Activated CD4-positive, alpha-beta T cell treated with anti-CD3 and anti-CD28 coated beads, Interleukin-2, amount 50 U/mL, for 24 hours (primary cell): ENCODE measurements around the gene AMBRA1.
A peak's percentile ranks its signal among the peaks of the same experiment; 100 is the strongest.
"Not testable (repeated sequence)": the region's sequence is repeated elsewhere in the genome, so short reads cannot be mapped to it uniquely, and the experiment has no call there.

Experiments used
- DNase-seq, 2 donors: peaks; one replicate each; pipeline ENCODE4 v3.0.0-alpha.2; 2020; ENCODE audit warnings: low read depth in 1 of 2, low spot score in 1 of 2

The AMBRA1 gene

DNA sequence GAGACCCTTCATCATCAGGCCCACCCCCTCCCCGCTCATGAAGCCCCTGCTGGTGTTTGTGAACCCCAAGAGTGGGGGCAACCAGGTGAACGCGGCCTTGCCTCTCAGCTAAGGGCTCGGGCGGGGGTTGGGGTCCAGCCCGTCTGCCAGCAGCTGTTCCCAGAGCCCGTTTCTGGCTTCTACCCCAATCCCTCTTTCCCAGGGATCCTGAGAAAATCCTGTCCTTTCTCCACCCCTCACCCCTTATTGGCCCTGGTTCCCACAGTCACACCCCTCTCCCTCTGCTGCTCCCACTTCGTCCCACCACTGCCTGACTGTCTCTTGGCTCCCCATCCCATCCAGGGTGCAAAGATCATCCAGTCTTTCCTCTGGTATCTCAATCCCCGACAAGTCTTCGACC, 221.7 kb downstream of the AMBRA1 start:
- DNase-seq: no peak

DNA sequence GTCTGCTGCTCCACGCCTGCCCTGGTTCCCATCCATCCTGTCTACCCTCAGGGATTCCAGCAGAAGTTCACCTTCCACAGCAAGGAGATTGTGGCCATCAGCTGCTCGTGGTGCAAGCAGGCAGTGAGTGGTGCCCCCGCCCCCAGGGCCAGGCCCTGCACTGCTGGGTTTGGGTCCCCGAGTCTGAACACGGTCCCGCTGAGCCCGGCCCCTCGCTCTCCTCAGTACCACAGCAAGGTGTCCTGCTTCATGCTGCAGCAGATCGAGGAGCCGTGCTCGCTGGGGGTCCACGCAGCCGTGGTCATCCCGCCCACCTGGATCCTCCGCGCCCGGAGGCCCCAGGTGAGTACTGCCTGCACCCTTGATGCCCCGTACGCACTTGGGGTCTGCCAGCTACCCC, 222.6 kb downstream of the AMBRA1 start:
- DNase-seq: not testable (repeated sequence)

DNA sequence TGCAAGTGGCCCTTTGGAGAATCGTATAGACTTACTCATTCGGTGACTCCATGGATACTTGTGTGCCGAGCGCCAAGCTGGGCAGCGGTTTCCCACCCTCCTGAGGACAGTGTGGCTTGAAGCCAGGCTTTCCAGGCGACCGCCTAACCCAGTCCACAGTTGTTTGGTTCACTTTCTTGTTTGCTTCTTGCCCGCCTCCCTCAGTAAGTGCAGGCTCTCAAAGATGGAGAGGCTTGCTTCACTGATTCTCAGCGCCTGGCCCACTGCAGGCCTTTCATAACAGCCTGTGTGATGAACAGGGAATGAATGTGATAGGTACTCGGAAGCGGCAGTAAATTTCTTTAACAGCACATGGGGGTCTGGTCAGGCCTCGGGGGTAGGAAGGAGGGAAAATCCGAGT, 223.6 kb downstream of the AMBRA1 start:
- DNase-seq: no peak

DNA sequence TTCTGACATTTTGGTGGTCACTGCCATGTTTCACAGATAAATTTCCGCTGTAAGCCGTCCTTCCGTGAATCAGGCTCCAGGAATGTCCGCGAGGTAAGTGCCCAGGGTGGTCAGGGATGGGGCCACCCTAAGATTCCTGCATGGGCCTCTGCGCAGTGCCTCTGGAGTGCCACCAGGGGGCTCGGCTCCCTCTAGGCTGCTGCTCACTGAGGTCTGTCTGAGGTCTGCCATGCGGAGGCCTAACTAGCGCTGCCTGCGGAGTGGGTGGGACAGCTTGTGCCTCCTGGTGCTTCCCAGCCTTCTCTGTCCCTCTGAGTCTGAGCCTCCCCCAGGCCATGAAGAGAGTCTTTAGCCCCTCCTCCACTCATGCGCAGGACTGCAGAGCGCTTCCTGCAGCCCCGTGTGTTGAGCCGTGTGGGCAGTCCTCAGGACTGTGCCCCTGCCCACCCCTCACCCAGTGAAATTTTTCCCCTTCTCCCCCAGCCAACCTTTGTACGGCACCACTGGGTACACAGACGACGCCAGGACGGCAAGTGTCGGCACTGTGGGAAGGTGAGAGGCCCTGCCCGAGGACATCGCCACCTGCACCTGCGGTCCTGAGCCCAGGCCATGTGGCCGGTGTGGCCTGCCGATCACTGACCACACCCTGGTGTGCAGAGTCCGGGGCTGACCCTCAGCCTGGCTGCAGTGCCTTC, 224.2 kb downstream of the AMBRA1 start:
- DNase-seq: no peak

DNA sequence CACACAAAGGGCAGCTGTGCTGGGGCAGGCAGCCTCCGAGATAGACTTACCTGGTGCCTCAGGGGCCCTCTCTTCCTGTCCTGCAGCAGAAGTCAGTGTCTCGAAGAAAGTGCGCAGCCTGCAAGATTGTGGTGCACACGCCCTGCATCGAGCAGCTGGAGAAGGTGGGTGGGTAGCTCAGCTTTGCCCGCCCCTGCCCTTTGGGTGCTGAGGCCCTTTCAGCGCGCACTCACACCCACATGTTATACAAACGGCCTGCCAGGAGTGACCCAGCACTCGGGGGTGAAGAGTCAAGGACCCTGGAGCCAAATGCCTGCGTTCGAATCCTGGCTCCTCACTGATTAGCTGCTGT, 225.9 kb downstream of the AMBRA1 start:
- DNase-seq: no peak

DNA sequence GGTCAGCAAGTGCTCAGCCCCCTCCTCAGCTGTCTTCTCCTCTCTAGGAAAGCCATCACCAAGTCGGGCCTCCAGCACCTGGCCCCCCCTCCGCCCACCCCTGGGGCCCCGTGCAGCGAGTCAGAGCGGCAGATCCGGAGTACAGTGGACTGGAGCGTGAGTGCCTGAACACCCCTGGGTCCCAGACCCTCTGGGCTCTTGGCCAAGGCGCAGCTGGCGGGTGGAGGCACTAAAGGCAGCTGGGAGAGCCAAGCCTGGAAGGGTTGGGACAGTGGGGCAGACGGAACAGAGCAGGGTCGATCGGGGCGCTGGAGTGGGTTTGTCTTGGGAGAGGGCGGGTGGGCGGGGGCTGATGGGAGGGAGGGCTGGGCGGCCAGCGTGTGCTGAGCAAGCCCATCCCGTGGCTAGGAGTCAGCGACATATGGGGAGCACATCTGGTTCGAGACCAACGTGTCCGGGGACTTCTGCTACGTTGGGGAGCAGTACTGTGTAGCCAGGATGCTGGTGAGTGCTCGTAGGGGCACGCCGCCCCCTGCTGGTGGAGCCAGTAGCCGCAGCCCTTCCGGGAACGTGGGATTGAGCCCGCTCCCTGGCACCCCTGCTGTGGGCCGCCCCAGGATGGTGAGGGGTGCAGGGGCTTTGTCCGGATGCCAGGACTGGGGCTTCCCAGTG, 226.4 kb downstream of the AMBRA1 start:
- DNase-seq: peak; percentile 61 to 62

DNA sequence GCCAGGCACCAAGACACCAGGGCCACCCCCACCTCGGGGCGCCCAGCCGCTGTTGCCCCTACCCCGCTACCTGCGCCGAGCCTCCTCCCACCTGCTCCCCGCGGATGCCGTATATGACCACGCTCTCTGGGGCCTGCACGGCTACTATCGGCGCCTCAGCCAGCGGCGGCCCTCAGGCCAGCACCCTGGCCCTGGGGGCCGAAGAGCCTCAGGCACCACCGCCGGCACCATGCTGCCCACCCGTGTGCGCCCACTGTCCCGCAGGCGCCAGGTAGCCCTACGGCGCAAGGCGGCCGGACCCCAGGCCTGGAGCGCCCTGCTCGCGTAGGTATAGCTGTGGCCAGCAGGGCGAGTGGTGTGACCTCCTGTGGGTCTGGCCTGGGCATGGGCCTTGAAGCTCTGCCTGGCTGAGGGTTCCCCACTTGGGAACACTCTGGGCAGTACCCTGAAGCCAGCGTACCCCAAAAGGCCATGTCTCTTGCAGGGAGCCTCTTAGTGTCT, 227.1 kb downstream of the AMBRA1 start:
- DNase-seq: no peak

DNA sequence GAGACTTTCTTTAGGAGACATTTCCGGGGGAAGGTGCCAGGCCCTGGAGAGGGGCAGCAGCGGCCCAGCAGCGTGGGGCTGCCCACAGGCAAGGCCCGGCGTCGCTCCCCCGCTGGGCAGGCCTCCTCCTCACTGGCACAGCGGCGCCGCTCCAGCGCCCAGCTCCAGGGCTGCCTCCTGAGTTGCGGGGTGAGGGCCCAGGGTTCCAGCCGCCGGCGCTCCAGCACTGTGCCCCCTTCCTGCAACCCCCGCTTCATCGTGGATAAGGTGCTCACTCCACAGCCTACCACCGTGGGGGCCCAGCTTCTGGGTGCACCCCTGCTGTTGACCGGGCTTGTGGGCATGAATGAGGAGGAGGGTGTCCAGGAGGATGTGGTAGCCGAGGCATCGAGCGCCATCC, 227.6 kb downstream of the AMBRA1 start:
- no peak for DNase-seq

DNA sequence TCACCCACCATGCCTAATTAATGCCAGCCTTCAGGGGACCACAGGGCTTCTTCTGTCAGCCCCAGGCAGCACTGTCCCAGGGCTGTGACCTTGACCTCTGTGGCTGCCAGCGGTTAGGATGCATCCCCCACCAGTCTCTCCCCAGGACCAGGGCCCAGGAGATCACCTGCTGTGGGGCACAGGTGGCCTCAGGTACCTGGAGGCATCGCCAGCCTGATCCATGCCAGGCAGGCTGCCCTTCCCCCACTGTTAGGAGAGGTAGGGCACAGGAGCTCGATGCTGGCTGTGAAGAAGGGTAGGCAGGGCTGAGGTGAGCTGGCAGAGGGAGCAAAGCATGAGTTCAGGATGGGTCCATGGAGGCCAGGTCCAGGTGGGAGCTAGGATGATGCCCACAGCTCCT, 229.0 kb downstream of the AMBRA1 start:
- no peak for DNase-seq

DNA sequence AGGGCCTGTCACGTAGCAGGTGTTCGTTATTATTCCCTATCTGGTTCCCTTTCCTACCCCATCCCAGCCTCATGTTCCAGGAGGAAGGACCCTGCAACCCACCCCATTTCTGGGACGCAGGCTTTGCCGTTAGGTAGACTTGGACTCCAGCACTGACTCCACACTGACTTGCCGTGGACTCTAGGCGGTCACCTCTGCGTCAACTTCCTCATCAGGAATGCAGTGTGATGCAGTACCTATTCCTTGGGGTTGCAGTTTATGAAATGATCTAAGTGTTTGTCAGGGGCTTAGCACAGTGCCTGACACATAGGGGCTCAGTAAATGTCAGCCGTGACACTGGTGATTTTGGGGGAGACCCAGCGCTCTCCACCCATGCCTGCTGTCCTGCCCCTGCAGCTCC, 229.8 kb downstream of the AMBRA1 start:
- DNase-seq: no peak

DNA sequence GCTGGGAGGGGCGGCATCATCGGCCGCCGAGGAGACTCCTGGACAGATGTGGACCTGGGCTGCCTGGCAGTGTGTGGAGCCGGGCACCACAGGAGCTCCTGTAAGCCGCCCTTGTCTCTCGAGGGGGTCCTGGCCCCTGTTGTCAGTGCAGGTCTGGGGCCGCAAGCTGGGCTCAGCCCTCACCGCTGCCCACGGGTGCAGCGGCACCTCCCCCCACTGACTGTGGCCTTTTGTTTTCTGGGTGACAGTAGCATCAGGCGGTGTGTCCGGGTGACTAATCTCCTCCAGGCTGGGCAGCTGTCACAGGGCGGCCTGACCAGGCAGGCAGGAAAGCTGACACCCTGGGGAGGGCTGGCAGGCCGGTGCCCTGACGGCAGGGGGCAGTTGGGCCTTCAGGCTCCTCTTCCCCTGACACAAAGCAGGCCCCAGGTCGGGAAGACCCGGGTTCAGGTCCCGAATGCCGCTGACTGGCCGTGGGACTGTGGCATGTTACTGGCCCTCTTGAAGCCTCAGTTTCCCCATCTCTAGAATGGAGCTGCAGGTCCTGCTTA, 230.3 kb downstream of the AMBRA1 start:
- no peak for DNase-seq

DNA sequence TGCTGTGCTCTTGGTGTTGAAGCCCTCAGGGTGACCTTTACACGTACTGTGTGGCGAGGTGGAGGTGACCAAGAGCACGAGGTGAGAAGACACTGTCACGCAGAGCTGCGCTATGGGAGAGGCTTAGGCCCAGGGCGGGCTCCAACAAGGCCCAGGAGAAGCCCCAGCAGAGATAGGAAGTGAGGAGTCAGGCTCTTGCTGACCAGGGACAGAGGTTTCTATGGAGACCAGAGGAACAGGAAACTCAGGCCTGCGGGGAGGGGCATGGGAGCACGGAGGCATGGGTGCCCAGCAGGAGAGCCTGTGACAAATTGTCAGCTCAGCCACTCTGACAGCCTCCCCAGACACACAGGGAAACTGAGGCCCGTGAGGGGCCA, 230.8 kb downstream of the AMBRA1 start:
- DNase-seq: no peak

DNA sequence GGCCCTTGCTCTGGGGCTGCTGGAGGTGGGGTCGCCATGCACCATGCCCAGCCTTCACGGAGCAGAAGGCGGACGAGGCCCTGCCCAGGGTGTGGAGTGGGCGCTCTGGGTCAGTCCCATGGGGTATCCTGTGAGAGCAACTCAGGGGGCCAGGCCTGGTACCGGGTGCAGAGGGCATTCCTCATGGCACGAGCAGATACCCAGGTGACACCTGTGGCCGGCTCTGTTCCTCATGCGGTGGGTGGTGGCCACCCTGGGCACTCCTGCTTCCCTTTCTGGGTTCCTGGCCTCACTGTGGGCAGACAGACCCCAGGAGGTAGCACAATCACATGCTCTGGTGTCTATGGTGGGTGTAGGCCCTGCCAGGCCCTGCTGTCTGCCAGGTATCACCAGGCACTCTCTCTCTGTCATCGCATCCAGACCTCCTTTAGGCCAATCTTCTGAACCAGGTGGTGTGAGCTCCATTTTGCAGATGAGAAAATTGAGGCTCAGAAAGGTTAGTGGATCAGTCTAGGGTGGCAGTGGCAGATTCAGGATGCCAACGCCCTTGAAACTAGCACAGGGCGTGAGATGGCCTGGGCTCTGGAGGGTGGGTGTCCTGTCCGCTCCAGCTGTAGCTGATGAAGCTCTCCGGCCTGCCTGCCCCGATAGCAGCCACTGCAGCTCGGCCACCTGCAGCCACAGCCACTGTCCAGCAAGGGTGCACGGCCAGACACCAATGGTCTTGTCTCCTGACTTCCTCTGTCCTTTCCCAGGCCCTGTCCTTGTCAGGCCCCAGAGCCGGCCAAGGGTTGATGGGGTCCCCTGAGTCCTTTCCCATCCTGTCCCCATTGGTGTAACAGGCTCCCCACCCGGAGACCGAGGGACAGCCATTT, 231.4 kb downstream of the AMBRA1 start:
- no peak for DNase-seq

DNA sequence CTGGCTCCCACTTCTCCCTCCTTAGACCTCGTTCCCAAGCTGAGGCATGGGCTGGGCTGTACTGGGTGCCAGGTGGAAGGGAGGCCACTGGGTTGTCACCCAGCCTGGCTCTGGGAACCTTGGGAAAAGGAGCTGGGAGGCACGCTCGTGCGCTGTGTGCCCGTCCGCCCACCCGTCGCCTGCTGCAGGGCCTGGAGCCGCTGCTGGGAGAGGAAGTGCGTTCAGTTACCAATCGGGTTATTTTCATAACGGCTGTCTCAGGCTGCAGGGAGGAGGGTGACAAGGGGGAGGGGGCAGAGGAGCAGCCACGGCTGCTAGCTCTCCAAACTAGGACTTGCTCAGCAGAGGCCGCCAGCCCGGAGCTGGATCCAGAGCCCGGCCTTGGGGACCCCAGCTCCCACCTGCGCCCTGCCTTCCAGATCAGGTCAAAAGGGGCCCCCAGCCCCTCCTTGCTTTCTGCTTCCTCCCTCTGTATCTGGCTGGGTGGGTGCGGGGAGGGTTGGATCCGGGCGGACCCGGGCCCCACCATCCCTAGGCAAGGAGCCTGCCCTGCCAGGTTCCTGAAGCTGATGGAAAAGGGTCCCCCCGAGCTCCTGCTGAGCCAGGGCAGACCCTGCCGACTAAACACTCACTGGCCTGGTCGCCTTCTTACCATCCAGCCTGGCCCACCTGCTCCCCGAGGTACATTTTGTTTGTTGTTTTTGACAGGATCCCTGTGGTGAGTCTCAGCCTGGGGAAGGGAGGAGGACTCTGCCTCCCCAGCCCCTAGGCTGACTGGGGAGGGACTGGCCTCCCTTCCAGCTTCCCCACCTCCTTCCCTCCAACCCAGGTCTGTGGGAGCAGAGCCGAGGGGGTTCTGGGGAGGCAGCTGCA, 232.3 kb downstream of the AMBRA1 start:
- peak in 1 of 2 donors; percentile 50 for DNase-seq

DNA sequence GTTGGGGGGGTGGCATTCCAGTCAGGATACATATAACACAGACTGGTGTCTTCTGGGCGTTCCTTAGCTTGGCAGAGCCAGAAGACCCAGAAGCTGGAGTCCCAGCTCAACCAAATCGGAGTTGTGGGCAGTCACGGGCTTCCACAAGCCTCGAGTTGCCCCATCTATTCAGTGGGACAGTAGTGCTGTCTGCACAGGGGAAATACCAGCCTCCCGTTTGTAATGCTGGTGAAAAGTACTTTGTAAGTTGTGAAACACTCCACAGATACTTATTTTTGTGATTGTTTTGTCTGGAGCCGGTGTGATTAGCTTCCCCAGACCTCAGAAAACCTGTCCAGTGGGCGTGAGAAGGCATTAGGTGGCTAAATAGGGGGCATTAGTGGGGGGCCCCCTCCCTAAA, 232.9 kb downstream of the AMBRA1 start:
- no peak for DNase-seq

DNA sequence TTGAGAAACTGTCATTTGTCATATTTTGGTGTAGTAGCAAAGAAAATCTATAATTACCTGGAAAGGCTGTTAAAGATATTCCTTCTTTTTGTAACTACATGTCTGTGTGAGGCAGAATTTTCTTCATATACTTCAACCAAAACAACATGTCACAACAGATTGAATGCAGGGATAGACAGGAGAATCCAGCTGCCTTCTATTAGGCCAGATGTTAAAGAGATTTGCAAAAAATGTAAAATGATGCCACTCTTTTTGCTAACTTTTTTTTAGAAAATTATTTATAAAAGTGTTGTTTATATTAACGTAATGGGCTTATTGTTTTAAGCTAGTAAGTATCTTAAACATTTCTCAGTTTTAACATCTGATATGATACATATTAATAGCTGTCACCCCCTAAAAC, 233.9 kb downstream of the AMBRA1 start:
- DNase-seq: no peak

DNA sequence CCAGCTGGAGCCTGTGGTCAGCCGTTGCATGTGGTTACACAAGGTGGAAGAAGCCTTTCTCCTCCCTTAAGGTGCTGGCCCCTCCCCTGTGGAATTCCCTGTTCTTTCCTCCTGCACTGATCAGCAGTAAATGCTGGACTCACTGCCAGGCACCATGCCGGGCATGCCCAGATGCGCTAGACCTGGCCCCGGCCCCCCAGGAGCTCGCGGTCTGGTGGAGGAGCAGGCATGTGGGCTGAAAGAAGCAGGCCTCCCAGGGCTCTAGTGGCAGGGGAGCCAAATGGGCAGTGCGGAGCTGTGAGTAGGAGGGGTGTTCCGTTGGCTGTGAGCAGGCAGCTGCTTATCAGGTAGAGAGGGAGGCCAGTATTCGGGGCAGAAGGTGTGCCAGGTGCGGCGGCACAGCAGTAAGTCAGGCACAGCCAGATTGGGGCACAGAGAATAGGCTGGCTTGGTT, 236.3 kb downstream of the AMBRA1 start:
- no peak for DNase-seq

DNA sequence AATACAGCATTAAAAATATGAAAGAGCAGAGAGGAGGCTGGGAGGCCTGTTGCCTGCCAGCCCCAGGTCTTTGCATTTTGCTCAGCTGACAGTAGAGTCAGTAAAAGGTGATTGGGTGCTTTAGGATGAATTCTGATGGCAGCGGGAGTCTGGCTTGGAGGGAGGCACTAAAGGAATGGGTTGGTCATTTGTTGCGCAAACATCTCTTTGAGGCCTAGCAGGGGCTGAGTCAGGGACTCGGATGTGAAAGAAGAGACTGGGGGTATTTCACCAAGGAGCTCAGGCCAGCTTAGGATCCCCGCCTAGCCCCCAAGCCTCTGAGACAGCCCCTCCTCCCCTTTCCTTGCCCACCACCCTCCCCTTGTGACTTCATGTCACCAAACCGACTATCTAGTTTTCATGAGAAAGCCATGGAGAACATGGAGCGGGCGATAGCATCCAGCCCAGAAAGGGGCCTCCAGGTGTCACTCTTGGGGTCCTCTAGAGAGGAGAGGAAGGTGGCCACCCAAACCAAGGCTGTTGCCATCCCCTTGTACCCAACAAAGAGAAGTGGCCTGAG, 236.8 kb downstream of the AMBRA1 start:
- DNase-seq: no peak

DNA sequence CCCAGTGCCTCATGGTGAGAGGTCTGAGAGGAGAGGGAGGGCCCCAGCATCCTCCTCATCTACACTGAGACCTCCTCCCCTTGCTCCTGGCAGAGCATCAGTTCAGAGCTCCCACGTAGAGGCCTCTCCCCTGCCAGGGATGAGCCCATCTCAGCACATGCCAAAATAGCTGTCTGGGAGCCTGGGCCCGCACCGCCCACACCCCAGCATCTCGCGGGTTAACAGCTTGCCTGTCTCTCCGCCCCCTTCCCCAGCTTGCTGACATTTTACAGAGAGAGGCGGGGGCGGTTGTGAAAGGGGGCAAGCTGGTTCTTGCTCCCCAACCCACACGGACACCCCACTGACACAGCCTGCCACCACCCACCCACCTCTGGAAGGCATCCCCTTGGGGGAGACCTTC, 240.1 kb downstream of the AMBRA1 start:
- DNase-seq: no peak

DNA sequence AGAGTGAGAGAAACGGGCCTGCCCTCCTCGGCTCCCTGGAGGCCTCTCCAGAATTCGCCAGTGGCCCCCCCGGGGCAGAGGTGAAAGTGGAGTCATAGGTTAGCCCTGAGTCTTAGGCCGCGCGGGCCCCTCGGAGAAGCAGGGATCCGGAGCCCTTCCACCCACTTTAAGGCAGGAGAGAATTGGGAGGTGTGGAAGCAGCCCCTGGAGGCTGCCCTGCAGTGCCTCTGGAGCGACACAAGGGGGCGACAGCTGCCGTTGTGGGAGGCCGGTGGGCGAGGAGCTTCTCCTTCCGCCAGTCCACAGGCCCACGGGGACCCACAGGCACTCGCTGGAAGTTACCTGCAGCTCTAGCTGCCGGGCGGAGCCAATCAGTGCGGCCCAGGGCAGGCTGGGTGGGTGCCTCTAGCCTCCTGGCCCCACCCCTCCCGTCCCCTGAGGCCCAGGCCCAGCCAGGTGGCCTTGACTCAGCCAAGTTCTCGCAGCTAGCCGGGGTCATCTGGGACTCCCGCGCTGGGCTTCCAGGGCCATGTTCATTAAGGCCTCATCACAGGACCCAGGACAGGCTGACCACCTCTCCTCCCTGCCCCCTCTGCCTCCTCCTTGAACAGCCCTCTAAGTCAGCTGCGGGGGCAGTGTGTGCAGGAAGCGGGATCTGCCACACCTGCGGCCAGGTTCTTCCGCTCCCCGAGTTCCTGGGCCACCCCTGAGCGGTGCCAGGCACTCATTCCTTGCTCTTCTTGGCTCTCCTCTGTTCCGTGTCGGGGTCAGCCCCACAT, 241.6 kb downstream of the AMBRA1 start:
- DNase-seq: peak; percentile 50 to 60
